BE2C (cell line): Measurements from ENCODE around the gene ZBTB47.

Experiments
- DNase-seq: peaks from one replicate; pipeline ENCODE4 v3.0.0-alpha.2; 2020
- H3K27me3 ChIP-seq: fragments of 250-450 bp; sonication (Bioruptor Pico); 2 replicates; pipeline ENCODE4 v1.5.1; 2020; ENCODE audit warnings: mild to moderate bottlenecking
- H3K36me3 ChIP-seq: fragments of 250-450 bp; sonication (Bioruptor Pico); 2 replicates; pipeline ENCODE4 v1.5.1; 2020; ENCODE audit warnings: mild to moderate bottlenecking
- H3K4me1 ChIP-seq: fragments of 250-450 bp; sonication (Bioruptor Pico); 2 replicates; pipeline ENCODE4 v1.5.1; 2020
- H3K4me3 ChIP-seq: 2 replicates; pipeline ENCODE4 v1.5.1; 2011; ENCODE audit warnings: low read depth, low read length
- H3K9me3 ChIP-seq: fragments of 250-450 bp; sonication (Bioruptor Pico); 2 replicates; pipeline ENCODE4 v1.5.1; 2020
- TF ChIP-seq, protein P1 (sequence below): IDR thresholded peaks from 2 replicates; pipeline ENCODE4 v1.5.1; 2012; ENCODE audit warnings: mild to moderate bottlenecking, low read depth, low read length

ZBTB47 gene

GRCh38 chr3:42681361-42682038 is 28.0 kb downstream of the ZBTB47 start:
- Histone ChIP-seq H3K4me3 (no peak overlapping the region), H3K36me3 (no peaks in the 10 kb centered on the region), H3K4me1 (no peaks in the 10 kb centered on the region), H3K27me3 (no peaks in the 10 kb centered on the region), H3K9me3 (no peaks in the 10 kb centered on the region)
- DNase-seq = no peak
- TF ChIP-seq, protein P1, sequence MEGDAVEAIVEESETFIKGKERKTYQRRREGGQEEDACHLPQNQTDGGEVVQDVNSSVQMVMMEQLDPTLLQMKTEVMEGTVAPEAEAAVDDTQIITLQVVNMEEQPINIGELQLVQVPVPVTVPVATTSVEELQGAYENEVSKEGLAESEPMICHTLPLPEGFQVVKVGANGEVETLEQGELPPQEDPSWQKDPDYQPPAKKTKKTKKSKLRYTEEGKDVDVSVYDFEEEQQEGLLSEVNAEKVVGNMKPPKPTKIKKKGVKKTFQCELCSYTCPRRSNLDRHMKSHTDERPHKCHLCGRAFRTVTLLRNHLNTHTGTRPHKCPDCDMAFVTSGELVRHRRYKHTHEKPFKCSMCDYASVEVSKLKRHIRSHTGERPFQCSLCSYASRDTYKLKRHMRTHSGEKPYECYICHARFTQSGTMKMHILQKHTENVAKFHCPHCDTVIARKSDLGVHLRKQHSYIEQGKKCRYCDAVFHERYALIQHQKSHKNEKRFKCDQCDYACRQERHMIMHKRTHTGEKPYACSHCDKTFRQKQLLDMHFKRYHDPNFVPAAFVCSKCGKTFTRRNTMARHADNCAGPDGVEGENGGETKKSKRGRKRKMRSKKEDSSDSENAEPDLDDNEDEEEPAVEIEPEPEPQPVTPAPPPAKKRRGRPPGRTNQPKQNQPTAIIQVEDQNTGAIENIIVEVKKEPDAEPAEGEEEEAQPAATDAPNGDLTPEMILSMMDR = no peak

DNA sequence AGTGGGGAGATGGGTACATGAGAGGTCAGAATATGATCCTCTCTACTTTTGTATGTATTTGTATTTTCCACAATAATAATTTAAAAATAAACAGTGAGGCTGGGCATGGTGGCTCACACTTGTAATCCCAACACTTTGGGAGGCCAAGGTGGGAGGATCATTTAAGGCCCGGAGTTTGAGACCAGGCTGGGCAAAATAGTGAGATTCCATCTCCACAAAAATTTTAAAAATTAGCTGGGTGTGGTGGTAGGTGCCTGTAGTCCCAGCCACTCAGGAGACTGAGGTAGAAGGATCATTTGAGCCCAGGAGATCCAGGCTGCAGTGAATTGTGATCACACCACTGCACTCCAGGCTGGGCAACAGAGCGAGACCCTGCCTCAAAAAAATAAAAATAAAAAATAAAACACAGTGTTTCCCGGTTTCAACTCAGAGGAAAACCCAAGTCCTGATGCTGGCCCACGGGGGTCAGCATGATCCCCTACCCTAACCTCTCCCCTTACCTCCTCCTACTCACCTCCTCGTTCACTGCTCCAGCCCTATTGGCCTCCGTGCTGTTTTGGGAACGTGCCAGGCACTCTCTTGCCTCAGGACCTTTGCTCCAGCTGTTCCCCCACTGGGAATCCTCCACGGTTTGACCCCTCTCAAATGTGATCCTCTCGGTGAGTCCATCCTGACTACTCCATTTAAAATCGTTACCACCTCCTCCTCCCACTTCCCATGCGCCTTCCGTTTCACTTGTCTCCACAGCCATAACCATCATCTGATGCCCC is 29.0 kb downstream of the ZBTB47 start:
- Histone ChIP-seq H3K4me3 (no peak overlapping the region), H3K4me1 (no peaks in the 10 kb centered on the region), H3K9me3 (no peaks in the 10 kb centered on the region), H3K36me3 (no peaks in the 10 kb centered on the region), H3K27me3 (no peaks in the 10 kb centered on the region)
- TF ChIP-seq, protein P1 = no peak
- DNase-seq = no peak

GRCh38 chr3:42683875-42684598 is 30.5 kb downstream of the ZBTB47 start:
- no peak overlapping the region for H3K4me3 ChIP-seq
- TF ChIP-seq, protein P1 = no peak

GRCh38 chr3:42684632-42685362 is 31.3 kb downstream of the ZBTB47 start:
- H3K4me3 ChIP-seq = no peak overlapping the region
- no peaks in the 10 kb centered on the region for H3K9me3 ChIP-seq
- H3K4me1 ChIP-seq = no peaks in the 10 kb centered on the region
- no peaks in the 10 kb centered on the region for H3K27me3 ChIP-seq
- TF ChIP-seq, protein P1 = no peak
- no peak for DNase-seq
- H3K36me3 ChIP-seq = no peaks in the 10 kb centered on the region

More at GRCh38 chr3:42683875-42684598, 30.5 kb downstream of the ZBTB47 start:
- Histone ChIP-seq H3K27me3 (no peaks in the 10 kb centered on the region), H3K36me3 (no peaks in the 10 kb centered on the region), H3K9me3 (no peaks in the 10 kb centered on the region), H3K4me1 (no peaks in the 10 kb centered on the region)
- peak; percentile 24 for DNase-seq

- Histone ChIP-seq H3K27me3 (no peaks in the 10 kb centered on the region), H3K36me3 (no peaks in the 10 kb centered on the region), H3K9me3 (no peaks in the 10 kb centered on the region), H3K4me3 (no peak within 1 kb of the TSS), H3K4me1 (no peaks in the 10 kb centered on the region)
- TF ChIP-seq, protein P1 = no peak
- no peak for DNase-seq
Observed at GRCh38 chr3:42685363-42685881, 31.9 kb downstream of the ZBTB47 start, which contains the start of gene KLHL40. Gene KLHL40 (plus strand): TSS chr3:42685537. CDS start chr3:42685619, 82 bp downstream.
